CMK (cell line): ENCODE data around the gene ZNF865.

ENCODE experiments used
- DNase-seq: peaks from one replicate; pipeline ENCODE4 v3.0.0-alpha.2; 2010; ENCODE audit warnings: low read depth

The ZNF865 gene

GRCh38 chr19:55660404-55660803, 55.0 kb downstream of the ZNF865 start:
- no peak for DNase-seq

- DNase-seq = no peak
Observed at GRCh38 chr19:55660991-55661390, 55.5 kb downstream of the ZNF865 start.

- DNase-seq = no peak
Observed at GRCh38 chr19:55661826-55662225, 56.4 kb downstream of the ZNF865 start.

GRCh38 chr19:55663846-55664536, 58.5 kb downstream of the ZNF865 start:
- DNase-seq = no peak

- no peak for DNase-seq
Observed at GRCh38 chr19:55666343-55667005, 61.0 kb downstream of the ZNF865 start.
